NCI-H774 (cell line): Measurements from ENCODE around the gene ARHGEF10L.
"Not testable (repeated sequence)": the region's sequence is repeated elsewhere in the genome, so short reads cannot be mapped to it uniquely, and the experiment has no call there.

Experiments used
- DNase-seq: peaks from one replicate; lab custom pipeline; 2025; lab: John Stamatoyannopoulos, UW

ARHGEF10L gene

GRCh38 chr1:17610085-17610484 lies 70.6 kb downstream of the ARHGEF10L start:
- no peak for DNase-seq

- no peak for DNase-seq
Measured at GRCh38 chr1:17610713-17611112, 71.2 kb downstream of the ARHGEF10L start.

- no peak for DNase-seq
Measured at GRCh38 chr1:17611991-17612390, 72.5 kb downstream of the ARHGEF10L start.

- no peak for DNase-seq
Measured at GRCh38 chr1:17612831-17613230, 73.3 kb downstream of the ARHGEF10L start.

- no peak for DNase-seq
Measured at GRCh38 chr1:17614586-17614985, 75.1 kb downstream of the ARHGEF10L start.

- DNase-seq = no peak
Measured at GRCh38 chr1:17615157-17615556, 75.7 kb downstream of the ARHGEF10L start.

- no peak for DNase-seq
Measured at GRCh38 chr1:17615959-17616358, 76.5 kb downstream of the ARHGEF10L start.

GRCh38 chr1:17616731-17617279 lies 77.3 kb downstream of the ARHGEF10L start:
- no peak for DNase-seq

- DNase-seq = no peak
Measured at GRCh38 chr1:17617787-17618557, 78.5 kb downstream of the ARHGEF10L start.

- DNase-seq = no peak
Measured at GRCh38 chr1:17618558-17619247, 79.2 kb downstream of the ARHGEF10L start.

GRCh38 chr1:17620448-17620847 lies 81.0 kb downstream of the ARHGEF10L start:
- no peak for DNase-seq

- no peak for DNase-seq
Measured at GRCh38 chr1:17621691-17622090, 82.2 kb downstream of the ARHGEF10L start.

- no peak for DNase-seq
Measured at GRCh38 chr1:17622823-17623222, 83.3 kb downstream of the ARHGEF10L start.

- no peak for DNase-seq
Measured at GRCh38 chr1:17624611-17625233, 85.2 kb downstream of the ARHGEF10L start.

- no peak for DNase-seq
Measured at GRCh38 chr1:17627239-17628052, 87.9 kb downstream of the ARHGEF10L start.

- DNase-seq = not testable (repeated sequence)
Measured at GRCh38 chr1:17629046-17629445, 89.5 kb downstream of the ARHGEF10L start.

GRCh38 chr1:17629460-17629859 lies 90.0 kb downstream of the ARHGEF10L start:
- no peak for DNase-seq

GRCh38 chr1:17630048-17630830 lies 90.7 kb downstream of the ARHGEF10L start:
- DNase-seq = no peak

GRCh38 chr1:17630986-17631385 lies 91.5 kb downstream of the ARHGEF10L start:
- DNase-seq = no peak

GRCh38 chr1:17631410-17631809 lies 91.9 kb downstream of the ARHGEF10L start:
- DNase-seq = no peak

GRCh38 chr1:17632106-17632505 lies 92.6 kb downstream of the ARHGEF10L start:
- no peak for DNase-seq
